GM18868 (cell line): Measurements from ENCODE around the gene MRPL2.

Source experiments
- ATAC-seq: cut with Tn5 transposase; IDR thresholded peaks from one replicate; pipeline ENCODE4 v1.9.1; 2021; ENCODE audit warnings: mild to moderate bottlenecking, moderate library complexity; ENCODE audit not compliant: unreplicated experiment

Gene MRPL2

GRCh38 chr6:43021270-43022047 lies 37.8 kb downstream of the MRPL2 start, which contains the start of gene RRP36:
Gene RRP36 (plus strand): TSS chr6:43021623. CDS start chr6:43021655, 32 bp downstream.
- peak; percentile 81 for ATAC-seq

GRCh38 chr6:43020847-43021246 lies 38.4 kb downstream of the MRPL2 start:
- ATAC-seq: no peak

- ATAC-seq: no peak
These were observed 39.1 kb downstream of the MRPL2 start for GRCh38 chr6:43020052-43020705.

- ATAC-seq: no peak
These were observed 40.1 kb downstream of the MRPL2 start for GRCh38 chr6:43019152-43019551.

- ATAC-seq: no peak
These were observed 42.3 kb downstream of the MRPL2 start for GRCh38 chr6:43016943-43017334.

GRCh38 chr6:43016176-43016942 lies 42.9 kb downstream of the MRPL2 start:
- ATAC-seq: no peak

- ATAC-seq: no peak
These were observed 44.8 kb downstream of the MRPL2 start for GRCh38 chr6:43014434-43014909.

- ATAC-seq: peak; percentile 91
These were observed 45.3 kb downstream of the MRPL2 start, which contains the start of the genes KLHDC3 and MEA1 for GRCh38 chr6:43013843-43014433. Gene KLHDC3 (plus strand): TSS chr6:43014249. CDS start chr6:43017193, 2,944 bp downstream. Gene MEA1 (minus strand): TSS chr6:43013946. CDS start chr6:43013813, 133 bp downstream.

GRCh38 chr6:43013097-43013842 lies 46.0 kb downstream of the MRPL2 start:
- peak; percentile 2 for ATAC-seq

GRCh38 chr6:43012364-43012763 lies 46.9 kb downstream of the MRPL2 start:
- ATAC-seq: no peak

- no peak for ATAC-seq
These were observed 48.0 kb downstream of the MRPL2 start for GRCh38 chr6:43011207-43011606.

- no peak for ATAC-seq
These were observed 50.1 kb downstream of the MRPL2 start for GRCh38 chr6:43009124-43009523.

GRCh38 chr6:43007126-43007525 lies 52.1 kb downstream of the MRPL2 start:
- no peak for ATAC-seq

GRCh38 chr6:43006251-43006650 lies 53.0 kb downstream of the MRPL2 start:
- no peak for ATAC-seq

- ATAC-seq: no peak
These were observed 53.4 kb downstream of the MRPL2 start for GRCh38 chr6:43005844-43006243.
